ENCODE data around the gene NRM.
"Not testable (repeated sequence)": the region's sequence is repeated elsewhere in the genome, so short reads cannot be mapped to it uniquely, and the experiment has no call there.

The NRM gene, protein sequence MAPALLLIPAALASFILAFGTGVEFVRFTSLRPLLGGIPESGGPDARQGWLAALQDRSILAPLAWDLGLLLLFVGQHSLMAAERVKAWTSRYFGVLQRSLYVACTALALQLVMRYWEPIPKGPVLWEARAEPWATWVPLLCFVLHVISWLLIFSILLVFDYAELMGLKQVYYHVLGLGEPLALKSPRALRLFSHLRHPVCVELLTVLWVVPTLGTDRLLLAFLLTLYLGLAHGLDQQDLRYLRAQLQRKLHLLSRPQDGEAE

DNA sequence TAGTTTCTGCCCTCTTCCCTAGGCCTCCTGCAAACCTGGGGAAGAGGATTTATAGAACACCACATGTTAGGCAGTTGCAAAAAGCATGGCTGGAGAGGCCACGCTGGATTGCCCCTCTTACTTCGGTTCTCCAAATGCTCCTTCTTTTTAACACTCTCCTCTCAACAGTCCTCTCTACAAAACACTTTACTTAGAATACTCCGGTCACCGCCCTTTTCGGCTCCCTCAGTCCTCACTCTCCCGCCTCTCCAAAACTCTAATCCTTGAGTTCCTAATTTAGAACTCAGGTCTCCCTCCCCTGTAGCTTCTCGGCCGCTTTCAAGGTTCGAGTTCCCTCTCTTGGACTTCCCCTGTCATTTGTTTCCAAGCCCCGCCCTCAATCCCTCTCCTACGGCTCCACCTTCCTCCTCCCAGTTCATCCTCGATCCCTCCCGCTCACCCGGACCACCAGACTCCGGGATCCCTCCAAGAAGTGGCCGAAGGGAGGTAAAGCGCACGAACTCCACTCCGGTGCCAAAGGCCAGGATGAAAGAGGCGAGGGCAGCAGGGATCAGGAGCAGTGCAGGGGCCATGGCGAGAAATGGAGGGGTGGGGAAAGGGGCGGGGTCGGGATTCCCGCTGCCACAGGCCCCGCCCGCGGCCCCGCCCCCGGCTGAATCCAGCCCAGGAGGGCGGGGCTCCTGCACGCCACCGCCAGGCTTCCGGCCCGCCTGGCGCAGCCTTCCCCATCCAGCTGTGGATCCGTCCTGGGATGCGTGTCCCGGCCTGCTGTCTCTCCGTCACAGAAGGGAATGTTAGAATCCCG is at the start of gene NRM:
Gene NRM (minus strand): TSS at position 582 of the 805 bp plus-strand sequence. CDS start 10 bp downstream, at position 572.
- peak; percentile 62 for DNase-seq

DNA sequence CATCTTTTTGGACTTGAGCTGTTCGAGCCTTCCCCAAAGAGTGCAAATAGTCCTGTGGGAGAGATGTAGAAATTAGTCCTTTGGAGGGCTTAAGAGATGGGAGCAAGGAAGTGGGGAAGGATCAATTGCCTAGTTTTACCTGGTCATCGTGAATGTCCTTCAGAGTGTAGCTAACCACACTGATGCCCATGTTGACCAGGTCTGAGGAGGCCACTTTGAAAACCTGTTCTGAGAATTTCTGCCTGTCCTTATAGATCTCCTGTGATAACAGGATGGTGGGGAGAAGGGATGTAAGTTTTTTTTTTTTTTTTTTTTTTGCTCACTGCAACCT is 49.7 kb upstream of the NRM start:
- DNase-seq, result no peak

DNA sequence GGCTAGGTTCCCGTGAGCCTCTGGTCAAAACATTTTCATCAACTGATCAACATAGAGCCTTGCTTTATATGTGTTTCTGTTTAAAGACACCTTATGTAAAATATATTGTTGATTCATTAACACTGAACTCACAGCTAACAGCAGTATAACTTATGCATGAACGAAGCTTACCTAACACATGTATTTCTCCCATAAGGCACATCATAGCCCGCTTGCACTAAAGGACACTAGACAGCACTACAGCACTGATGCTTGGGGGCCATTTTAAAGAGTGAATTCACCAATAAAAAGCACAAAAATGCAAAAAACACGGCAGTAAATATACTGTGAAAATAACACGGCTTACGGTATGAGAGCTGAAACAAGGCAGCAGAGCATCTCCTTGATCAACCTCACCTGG is 47.7 kb upstream of the NRM start:
- DNase-seq, result no peak

DNA sequence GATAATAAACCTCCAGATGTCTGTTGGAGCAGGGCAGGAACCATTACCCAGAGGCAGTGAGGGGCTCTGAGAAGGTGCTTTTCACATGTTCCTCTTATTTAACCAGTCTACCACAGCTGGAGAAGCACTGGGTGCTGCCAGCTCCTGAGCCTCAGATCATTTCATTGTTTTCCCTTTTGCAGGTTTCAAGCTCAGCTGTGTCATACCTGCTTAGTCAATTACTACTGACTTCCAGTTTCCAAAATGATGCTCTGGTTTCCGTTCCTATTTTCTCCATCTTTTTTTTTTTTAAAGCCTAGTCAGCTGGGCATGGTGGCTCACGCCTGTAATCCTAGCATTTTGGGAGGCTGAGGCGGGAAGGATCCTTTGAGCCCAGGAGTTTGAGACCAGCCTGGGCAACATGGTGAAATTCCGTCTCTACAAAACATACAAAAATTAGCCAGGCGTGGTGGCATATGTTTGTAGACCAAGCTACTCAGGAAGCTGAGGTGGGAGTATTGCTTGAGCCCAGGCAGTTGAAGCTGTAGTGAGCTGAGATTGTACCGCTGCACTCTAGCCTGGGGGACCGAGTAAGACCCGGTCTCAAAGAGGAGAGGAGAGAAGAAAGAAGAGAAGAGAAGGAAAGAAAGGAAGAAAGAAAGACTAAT is 45.0 kb upstream of the NRM start:
- no peak for DNase-seq

DNA sequence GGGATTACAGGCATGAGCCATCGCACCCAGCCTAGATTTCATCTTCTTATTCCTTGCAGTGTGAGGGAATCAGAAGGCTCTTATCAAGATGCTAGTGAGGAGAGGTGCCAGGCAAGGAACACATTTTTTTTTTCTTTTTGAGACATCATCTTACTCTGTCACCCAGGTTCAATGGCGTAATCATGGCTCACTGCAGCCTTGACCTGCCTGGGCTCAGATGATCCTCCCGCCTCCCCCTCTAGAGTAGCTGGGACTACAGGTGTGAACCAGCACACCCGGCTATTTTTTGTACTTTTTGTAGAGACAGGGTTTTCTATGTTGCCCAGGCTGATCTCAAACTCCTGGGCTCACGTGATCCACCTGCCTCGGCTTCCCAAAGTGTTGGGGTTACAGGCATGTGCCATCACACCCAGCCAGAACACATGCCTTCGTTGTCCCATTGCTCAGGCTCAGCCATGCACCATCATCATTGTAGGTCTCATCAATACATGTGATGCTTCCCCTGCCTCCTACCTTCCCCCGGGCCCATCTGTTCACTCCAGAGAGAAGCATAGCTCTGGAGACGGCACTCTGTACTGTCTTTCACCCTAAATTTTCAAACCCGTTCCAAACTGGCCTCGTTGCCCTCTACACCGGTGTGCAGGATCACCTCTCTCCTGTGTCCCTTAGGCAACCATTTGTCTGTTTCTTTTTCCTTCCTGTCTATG is 41.6 kb upstream of the NRM start:
- no peak for DNase-seq

DNA sequence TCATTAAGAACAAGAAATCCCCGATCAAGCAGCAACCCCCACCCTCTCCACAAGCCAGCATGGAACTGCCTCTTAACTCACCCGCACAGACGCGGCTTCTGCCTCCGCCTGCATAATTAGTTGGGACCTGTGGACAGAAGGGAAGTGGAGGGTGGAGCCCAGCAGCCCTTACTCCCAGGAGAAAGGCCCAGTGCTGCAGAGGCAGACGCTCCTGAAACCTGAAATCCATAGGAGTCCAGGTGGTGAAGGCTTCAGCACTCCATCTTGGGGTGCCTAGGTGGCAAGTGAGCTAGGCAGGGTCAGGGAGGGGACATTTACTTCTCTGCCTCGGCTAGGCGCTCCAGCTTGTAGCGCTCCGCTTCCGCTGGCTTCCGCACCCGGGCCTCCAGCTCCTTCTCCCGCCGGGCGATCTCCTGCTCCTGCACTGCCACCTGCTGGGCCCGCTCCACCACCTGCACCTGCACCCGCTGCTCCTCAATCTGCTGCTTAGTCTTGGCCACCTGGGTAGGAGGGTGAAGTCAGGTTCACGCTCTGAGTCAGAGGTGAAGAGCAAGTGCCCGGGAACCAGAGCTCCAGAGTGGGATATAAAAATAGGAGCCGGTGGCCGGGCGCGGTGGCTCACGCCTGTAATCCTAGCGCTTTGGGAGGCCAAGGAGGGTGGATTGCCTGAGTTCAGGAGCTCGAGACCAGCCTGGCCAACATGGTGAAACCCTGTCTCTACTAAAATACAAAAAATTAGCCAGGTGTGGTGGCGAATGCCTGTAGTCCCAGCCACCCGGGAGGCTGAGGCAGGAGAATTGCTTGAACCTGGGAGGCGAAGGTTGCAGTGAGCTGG is 40.0 kb upstream of the NRM start:
- peak; percentile 84 for DNase-seq

DNA sequence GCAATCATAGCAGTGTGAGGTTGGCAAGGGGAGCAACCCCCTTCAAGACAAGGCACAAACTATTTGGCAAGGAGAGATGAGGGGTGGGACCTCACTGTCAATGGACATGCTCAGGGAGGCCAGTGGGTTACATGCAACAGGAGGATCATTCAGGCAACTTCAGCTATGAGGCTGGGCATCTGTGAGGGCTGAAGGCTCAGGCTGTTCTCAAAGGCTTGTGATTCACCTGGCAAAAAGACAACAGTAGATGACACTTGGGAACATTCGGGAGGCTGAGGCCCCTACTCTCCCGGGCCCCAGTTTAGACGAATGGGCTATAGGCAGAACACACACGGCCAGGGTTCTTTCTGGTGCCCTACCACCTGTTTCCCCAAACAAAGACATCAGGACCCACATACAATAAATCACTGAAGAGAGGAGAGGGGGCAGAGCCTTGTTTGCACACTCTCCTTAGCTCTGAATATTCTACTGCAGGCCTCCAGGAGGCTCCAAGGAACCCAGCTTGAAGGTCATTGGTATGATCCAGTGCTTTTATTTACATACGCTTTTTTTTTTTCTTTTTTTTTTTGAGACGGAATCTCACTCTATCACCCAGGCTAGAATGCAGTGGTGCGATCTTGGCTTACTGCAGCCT is 37.3 kb upstream of the NRM start:
- DNase-seq, result no peak

DNA sequence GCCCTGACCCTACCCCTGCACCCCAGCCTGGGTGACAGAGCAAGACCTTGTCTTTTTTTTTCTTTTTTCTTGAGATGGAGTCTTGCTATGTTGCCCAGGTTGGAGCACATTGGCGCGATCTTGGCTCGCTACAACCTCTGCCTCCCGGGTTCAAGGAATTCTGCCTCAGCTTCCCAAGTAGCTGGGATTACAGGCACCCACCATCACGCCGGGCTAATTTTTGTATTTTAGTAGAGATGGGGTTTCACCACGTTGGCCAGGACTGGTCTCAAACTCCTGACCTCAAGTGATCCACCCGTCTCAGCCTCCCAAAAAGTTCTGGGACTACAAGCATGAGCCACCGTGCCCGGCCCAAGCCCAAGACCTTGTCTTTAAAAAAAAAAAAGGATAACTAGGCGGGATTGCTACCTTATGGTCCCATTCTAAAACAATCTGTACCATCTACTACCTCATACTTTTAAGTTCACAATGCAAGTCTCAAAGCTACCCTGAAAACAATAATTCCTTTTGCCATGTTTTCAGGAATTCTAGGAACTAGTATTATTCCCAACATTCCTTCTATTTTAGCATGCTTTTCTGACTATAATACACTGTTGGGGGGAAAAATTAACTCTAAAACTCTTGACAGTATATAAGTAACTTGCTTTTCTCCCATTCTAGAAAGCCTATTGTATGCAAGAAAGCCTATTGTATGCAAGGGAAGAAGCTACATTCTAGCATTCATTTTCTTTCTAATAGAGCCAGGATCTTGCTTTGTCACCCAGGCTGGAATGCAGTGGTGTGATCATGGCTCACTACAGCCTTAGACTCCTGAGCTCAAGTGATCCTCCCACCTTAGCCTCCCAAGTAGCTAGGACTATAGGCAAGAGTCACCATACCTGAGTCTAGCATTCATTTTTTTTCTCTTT is 36.0 kb upstream of the NRM start:
- DNase-seq, result no peak

DNA sequence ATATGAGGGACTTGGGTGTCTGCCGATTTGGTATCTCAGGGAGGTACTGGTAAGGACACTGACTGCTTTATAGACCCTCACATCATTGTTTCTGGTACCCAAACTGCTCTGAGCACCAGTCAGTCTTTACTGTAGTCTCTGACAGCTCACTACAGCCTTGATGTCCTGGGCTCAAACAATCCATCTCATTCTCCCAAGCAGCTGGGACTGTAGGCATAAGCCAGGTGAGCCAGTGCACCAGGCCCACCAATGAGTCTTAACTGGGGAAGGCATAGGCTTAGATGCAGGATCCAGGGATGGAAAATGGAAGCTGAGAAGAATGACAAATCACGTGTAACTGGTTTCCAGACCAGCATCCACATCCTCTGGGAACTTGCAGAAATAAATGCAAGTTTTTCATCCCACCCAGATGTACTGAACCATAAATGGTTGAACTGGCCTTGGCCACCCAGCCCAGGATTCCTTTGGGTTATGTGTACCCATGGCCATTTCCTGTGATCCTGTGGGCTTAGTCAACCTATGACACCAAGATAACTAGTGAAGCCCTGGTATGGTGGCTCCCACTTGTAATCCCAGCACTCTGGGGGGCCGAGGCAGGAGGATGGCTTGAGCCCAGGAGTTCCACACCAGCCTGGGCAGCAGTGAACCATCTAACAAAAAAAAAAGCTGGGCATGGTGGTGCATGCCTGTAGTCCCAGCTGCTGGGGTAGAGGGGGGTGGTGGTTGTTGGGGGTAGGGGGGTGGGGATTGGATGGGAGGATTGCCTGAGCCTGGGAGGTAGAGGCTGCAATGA is 35.1 kb upstream of the NRM start:
- no peak for DNase-seq

DNA sequence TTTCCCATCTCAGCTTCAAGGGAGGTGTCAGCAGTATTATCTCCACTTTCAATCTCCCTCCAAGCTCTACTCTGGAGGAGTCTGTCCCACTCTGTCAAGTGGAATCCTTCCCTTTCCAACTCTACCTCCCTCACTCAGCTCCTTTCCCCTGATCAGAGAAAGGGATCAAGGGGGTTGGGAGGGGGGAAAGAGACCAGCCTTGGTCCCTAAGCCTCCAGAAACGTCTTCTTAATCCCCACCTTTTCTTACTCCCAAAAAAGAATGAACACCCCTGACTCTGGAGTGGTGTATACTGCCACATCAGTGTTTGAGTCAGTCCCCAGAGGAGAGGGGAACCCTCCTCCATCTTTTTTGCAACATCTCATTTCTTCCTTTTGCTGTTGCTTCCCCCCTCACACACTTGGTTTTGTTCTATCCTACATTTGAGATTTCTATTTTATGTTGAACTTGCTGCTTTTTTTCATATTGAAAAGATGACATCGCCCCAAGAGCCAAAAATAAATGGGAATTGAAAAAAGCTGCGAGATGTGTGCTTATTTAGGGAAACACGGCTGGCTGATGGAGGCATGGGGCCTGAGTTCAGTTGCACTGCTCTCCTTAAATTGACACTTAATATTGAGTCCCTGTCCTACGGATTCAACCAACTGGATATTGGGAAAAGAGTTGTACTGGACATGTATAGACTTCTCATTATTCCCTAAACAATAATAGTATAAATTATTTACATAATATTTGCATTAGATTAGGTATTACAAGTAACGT is 34.3 kb upstream of the NRM start:
- DNase-seq, result no peak

DNA sequence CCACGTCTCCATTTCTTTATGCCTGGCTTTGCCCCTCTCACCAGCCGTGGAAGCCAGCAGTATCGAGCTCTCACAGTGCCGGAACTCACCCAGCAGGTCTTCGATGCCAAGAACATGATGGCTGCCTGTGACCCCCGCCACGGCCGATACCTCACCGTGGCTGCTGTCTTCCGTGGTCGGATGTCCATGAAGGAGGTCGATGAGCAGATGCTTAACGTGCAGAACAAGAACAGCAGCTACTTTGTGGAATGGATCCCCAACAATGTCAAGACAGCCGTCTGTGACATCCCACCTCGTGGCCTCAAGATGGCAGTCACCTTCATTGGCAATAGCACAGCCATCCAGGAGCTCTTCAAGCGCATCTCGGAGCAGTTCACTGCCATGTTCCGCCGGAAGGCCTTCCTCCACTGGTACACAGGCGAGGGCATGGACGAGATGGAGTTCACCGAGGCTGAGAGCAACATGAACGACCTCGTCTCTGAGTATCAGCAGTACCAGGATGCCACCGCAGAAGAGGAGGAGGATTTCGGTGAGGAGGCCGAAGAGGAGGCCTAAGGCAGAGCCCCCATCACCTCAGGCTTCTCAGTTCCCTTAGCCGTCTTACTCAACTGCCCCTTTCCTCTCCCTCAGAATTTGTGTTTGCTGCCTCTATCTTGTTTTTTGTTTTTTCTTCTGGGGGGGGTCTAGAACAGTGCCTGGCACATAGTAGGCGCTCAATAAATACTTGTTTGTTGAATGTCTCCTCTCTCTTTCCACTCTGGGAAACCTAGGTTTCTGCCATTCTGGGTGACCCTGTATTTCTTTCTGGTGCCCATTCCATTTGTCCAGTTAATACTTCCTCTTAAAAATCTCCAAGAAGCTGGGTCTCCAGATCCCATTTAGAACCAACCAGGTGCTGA is 33.3 kb upstream of the NRM start:
- DNase-seq, result not testable (repeated sequence)

DNA sequence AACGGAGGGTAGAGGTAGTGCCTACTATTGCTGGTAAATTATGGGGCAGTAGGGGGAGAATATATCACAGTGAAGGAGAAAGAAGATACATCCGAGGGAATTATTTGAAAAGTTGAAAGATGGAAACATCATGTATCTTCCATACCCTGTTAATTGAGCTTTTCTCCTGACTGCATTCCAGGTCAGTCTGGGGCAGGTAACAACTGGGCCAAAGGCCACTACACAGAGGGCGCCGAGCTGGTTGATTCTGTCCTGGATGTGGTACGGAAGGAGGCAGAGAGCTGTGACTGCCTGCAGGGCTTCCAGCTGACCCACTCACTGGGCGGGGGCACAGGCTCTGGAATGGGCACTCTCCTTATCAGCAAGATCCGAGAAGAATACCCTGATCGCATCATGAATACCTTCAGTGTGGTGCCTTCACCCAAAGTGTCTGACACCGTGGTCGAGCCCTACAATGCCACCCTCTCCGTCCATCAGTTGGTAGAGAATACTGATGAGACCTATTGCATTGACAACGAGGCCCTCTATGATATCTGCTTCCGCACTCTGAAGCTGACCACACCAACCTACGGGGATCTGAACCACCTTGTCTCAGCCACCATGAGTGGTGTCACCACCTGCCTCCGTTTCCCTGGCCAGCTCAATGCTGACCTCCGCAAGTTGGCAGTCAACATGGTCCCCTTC is 32.5 kb upstream of the NRM start:
- not testable (repeated sequence) for DNase-seq

DNA sequence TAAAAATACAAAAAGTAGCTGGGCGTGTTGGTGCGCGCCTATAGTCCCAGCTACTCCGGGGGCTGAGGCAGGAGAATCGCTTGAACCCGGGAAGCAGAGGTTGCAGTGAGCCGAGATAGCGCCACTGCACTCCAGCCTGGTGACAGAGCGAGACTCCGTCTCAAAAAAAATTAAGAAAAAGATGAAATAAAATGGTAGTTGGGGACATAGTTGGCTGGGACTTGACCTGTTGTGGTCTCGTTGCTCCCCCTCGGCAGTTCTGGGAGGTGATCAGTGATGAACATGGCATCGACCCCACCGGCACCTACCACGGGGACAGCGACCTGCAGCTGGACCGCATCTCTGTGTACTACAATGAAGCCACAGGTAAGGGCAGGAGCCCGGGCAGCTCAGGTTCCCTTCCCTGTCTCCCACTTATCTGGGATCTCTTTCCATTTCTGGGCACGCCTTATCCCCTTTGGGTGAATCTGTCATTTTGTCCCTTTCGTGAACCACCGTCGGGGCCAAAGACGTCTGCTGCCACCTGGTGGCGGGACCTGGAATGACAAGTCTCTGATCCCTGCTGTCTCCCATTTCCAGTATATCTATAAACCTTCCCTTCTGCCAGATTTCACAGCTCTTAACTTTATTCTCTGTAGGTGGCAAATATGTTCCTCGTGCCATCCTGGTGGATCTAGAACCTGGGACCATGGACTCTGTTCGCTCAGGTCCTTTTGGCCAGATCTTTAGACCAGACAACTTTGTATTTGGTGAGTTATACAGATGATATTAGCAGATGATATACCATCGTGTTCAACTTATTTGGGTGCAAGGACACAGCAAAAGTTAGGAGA is 31.7 kb upstream of the NRM start:
- DNase-seq, result peak; percentile 78

DNA sequence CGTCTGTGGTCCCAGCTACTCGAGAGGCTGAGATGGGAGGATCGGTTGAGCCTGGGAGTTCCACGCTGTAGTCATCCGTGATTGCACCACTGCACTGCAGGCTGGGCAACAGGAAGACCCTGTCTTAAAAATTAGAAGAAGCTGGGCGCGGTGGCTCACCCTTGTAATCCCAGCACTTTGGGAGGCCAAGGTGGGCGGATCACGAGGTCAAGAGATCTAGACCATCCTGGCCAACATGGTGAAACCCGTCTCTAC is 31.2 kb upstream of the NRM start:
- DNase-seq, result peak; percentile 36

DNA sequence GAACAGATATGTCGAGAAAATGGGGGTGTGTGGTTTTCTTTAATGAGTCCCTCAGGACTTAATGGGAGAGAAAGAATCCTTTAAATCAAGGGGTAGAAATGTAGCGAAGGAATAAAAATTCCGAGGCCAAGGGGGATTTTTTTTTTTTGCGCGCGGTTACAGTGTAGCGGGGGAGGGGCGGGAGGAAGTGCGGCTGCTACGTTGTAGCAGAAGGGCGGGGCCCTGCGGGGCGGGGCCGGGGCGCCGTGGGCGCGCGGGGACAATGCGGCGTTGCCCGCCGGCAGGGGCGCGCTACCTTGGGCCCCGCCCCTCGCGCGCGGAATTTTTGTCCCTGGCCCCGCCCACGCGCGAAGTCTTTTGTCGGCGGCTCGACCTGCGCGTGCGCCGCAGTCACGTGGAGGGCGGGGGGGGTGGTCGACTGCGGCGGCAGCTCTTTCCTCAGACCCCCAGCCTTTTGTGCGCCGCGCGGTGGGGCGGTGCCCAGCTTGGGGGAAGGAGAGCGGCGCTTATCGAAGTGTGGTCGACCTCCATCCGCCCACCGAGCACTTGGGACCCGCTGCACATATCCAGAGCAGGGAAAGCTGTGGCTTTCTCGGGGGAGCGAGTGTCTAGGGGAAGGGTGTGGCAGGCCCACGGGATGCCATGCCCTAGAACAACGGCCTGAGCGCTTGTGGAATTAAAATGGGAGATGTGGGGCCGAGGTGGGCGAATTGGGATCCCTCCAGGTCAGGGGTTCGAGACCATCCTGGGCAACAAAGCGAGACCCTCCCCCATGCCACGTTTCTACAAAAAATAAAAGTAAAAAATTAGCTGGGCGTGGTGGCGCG is 30.6 kb upstream of the NRM start:
- peak; percentile 93 for DNase-seq

DNA sequence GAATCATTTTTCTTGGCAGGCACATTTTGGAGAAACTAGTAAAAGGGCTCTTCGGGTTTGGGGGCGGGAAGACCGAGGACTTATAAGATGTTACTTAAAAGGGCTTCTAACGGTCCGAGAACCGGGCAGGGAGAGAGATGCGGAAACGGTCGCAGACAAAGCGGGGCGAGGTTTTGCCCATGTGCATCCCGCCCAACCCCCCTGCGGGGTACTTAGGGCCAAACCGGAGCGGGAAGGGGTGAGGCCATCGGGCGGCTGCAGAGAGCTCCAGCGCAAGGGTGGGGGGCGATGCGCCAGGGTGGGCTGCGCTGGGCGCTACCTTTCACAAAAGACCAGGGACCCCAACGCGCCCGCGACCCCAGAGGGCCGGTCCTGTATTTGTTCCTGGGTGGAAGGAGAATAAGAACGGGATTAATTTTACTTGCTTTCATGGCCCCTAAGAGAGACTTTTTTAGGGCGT is 30.0 kb upstream of the NRM start:
- peak; percentile 60 for DNase-seq

All from CD4-positive, alpha-beta T cell treated with Interferon gamma for 1 hour (primary cell).